HG02840 (cell line): ENCODE measurements around the gene SPAG17.
"Not testable (repeated sequence)": the region's sequence is repeated elsewhere in the genome, so short reads cannot be mapped to it uniquely, and the experiment has no call there.

Source experiments
- ATAC-seq: cut with Tn5 transposase; IDR thresholded peaks from one replicate; pipeline ENCODE4 v1.9.1; 2021; ENCODE audit warnings: mild to moderate bottlenecking, moderate library complexity, moderate number of reproducible peaks; ENCODE audit not compliant: unreplicated experiment, low FRiP score

SPAG17 gene

GRCh38 chr1:118004312-118004711, 180.7 kb downstream of the SPAG17 start:
- no peak for ATAC-seq

- ATAC-seq: no peak
These were observed 199.1 kb downstream of the SPAG17 start for GRCh38 chr1:117985973-117986372.

GRCh38 chr1:117985239-117985638, 199.8 kb downstream of the SPAG17 start:
- ATAC-seq: no peak

GRCh38 chr1:117981455-117982192, 203.4 kb downstream of the SPAG17 start:
- ATAC-seq: no peak

- ATAC-seq: no peak
These were observed 208.6 kb downstream of the SPAG17 start for GRCh38 chr1:117976381-117976780.

- ATAC-seq: no peak
These were observed 213.3 kb downstream of the SPAG17 start for GRCh38 chr1:117971777-117972176.

GRCh38 chr1:117970252-117970651, 214.8 kb downstream of the SPAG17 start:
- no peak for ATAC-seq

- ATAC-seq: no peak
These were observed 217.1 kb downstream of the SPAG17 start for GRCh38 chr1:117967881-117968280.

GRCh38 chr1:117967477-117967876, 217.6 kb downstream of the SPAG17 start:
- ATAC-seq: no peak

- no peak for ATAC-seq
These were observed 220.6 kb downstream of the SPAG17 start for GRCh38 chr1:117964290-117965038.

GRCh38 chr1:117959364-117959763, 225.7 kb downstream of the SPAG17 start:
- ATAC-seq: no peak

GRCh38 chr1:117952386-117952785, 232.6 kb downstream of the SPAG17 start:
- ATAC-seq: no peak

- ATAC-seq: no peak
These were observed 242.7 kb downstream of the SPAG17 start for GRCh38 chr1:117942293-117942692.

GRCh38 chr1:117933769-117934168, 251.3 kb downstream of the SPAG17 start:
- no peak for ATAC-seq

GRCh38 chr1:117932576-117932975, 252.5 kb downstream of the SPAG17 start:
- no peak for ATAC-seq

- ATAC-seq: no peak
These were observed 254.5 kb downstream of the SPAG17 start for GRCh38 chr1:117930484-117930883.

- ATAC-seq: no peak
These were observed 254.9 kb downstream of the SPAG17 start for GRCh38 chr1:117930173-117930447.

- peak; percentile 95 for ATAC-seq
These were observed 255.5 kb downstream of the SPAG17 start, which contains the start of the genes GDAP2 and WDR3 for GRCh38 chr1:117929343-117930172. TSS of gene GDAP2 (minus strand) at chr1:117929621. CDS start at chr1:117920357, 9,264 bp downstream. TSS of gene WDR3 (plus strand) at chr1:117929739. CDS start at chr1:117933320, 3,581 bp downstream.

- peak; percentile 33 for ATAC-seq
These were observed 256.1 kb downstream of the SPAG17 start for GRCh38 chr1:117928881-117929342.

- ATAC-seq: no peak
These were observed 259.0 kb downstream of the SPAG17 start for GRCh38 chr1:117925981-117926380.

- not testable (repeated sequence) for ATAC-seq
These were observed 262.3 kb downstream of the SPAG17 start for GRCh38 chr1:117922717-117923116.
